C4-2B (cell line): Measurements from ENCODE around the gene PDHX.
A peak's percentile ranks its signal among the peaks of the same experiment; 100 is the strongest.

Experiments
- CTCF ChIP-seq: fragments of 450-650 bp; conservative IDR thresholded peaks from 2 replicates; pipeline ENCODE4 v1.5.1; 2017; ENCODE audit warnings: mild to moderate bottlenecking
- ZFX ChIP-seq: fragments of 450-650 bp; IDR thresholded peaks from 2 replicates; pipeline ENCODE4 v1.6.1; 2017

- peak; percentile 21 for TF ChIP-seq CTCF
- TF ChIP-seq ZFX = no peak
These were observed 23.7 kb downstream of the PDHX start for GRCh38 chr11:34940026-34940677.
